Left cardiac atrium (tissue), 4 donors: ENCODE results near the gene EFCAB14. TPM values are rescaled to one million over a fixed set of nuclear protein-coding genes. Genes with fewer than 3 reads are reported as not detected.

Experiments
- ATAC-seq, 2 donors: fragments of 200-7000 bp; cut with Tn5 transposase; one replicate each; pipeline ENCODE4 v1.9.1; 2020; ENCODE audit warnings: mild to moderate bottlenecking in 2 of 2, moderate library complexity in 2 of 2
- DNase-seq: peaks from one replicate; pipeline ENCODE4 v3.0.0-alpha.2; 2020
- intact Hi-C, 2 donors: fragments of 100-400 bp; cut with DNase I; formaldehyde crosslinking; loops; one replicate each; pipeline versions ENCODE4 v1.14.1 to v1.15.1; 2022 to 2023
- total RNA-seq, 2 donors: library from RNA; stranded (reverse); fragmentation: NEBNext Ultra II Directional; extraction: Animal tissue kit (Norgen Biotek cat#: 25700); gene quantifications; one replicate each; pipeline ENCODE4 v1.2.1, GENCODE V29; 2021
- donor health status: DM: no; HTN: yes; CAD: no.
- donor health status: DM: no; HTN: yes; CAD: no; lungs with severe emphysema.
- donor health status: DM: yes; HTN: yes; CAD: no.
- donor health status: Dilated cardiomyopathy.

EFCAB14 gene
- total RNA-seq, 2 donors from 2014 or later: 66.1 to 72.4 TPM

DNA sequence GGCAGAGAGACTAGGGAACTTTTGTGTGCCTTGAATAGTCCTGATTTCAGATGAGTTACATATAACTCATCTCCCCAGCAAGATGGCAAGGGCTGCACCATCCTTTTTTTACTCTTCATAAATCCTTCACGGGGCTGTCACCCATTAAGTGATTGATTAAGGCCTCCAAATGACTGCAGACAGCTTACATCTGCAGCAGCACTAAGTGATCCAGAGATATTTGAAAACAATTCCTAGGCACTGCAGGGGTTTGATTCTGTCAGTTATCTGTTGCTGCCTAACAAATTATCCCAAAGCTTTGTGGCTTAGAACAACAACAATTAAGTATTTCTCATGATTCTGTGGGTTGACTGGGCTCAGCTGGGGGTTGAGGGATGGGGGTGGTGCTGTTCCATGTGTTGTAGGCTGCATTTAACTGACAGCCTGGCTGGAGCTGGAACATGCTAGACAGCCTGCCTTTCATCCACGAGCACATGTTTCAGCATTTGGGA, 27.9 kb downstream of the EFCAB14 start:
- intact Hi-C loops: no loop called here
- no peak for DNase-seq
- no peak for ATAC-seq

- intact Hi-C loops: no loop called here
- no peak for ATAC-seq
Observed at GRCh38 chr1:46689897-46690296, 29.0 kb downstream of the EFCAB14 start.

GRCh38 chr1:46689356-46689755, 29.6 kb downstream of the EFCAB14 start:
- no peak for ATAC-seq
- intact Hi-C loops: no loop called here
- no peak for DNase-seq

More at GRCh38 chr1:46689897-46690296, 29.0 kb downstream of the EFCAB14 start:
- no peak for DNase-seq

- peak in 1 of 2 donors; percentile 44 for ATAC-seq
- no peak for DNase-seq
- intact Hi-C loops: no loop called here
Observed at GRCh38 chr1:46687921-46688509, 30.9 kb downstream of the EFCAB14 start.

DNA sequence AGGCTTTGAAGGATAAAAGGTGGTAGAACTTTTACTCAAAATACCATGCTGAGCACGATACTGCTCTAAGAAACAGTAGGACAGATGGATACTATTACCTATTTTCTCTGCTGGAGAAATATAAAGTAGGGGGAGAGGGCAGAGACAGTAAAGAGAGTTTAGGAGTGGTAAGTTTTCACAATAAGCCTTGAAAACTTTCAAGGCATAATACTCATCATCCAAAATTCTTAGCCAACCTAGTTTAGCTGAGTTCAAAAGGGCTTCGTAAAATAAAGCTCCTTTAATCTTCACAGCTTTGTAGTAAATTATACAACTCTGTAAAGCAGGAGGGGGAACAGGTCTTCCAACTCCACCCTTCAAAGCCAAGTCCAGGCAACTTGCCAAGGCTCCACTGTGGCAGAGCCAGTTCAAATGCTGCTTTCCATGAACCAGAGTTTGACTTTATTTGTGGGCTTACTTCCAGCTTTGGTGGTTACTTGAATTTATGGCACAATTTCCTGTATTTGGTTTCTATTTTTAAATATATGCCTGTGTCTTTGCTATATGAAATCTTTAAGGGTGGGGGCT, 31.7 kb downstream of the EFCAB14 start:
- peak; percentile 56 to 67 for ATAC-seq
- peak; percentile 82 for DNase-seq
- intact Hi-C loops: no loop called here

- ATAC-seq: no peak
- intact Hi-C loops: no loop called here
Observed at GRCh38 chr1:46686255-46686654, 32.7 kb downstream of the EFCAB14 start.

DNA sequence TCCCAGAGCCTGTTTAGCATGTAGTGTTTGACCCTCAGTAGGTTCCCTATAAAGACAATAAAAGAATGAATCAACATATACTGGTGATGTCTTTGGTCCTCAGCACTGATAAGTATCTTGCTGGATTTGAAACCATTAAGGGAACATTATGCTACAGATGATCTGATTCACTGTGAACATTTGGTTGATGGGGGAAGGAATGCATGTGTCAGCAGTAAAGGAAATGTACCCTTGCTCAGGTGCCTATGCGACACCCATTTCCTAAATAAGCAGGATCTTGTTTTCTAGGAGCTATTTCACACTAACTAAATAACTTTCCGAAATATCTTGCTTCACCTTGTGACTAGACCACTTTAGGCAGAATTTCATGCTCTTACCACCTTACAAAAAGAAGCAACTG, 34.2 kb downstream of the EFCAB14 start:
- no peak for ATAC-seq
- DNase-seq: no peak
- intact Hi-C loops: no loop called here

More at GRCh38 chr1:46686255-46686654, 32.7 kb downstream of the EFCAB14 start:
- DNase-seq: no peak

GRCh38 chr1:46682064-46682463, 36.9 kb downstream of the EFCAB14 start:
- intact Hi-C loops: no loop called here
- DNase-seq (no peak), ATAC-seq (no peak)

- ATAC-seq (no peak), DNase-seq (no peak)
- intact Hi-C loops: no loop called here
Observed at GRCh38 chr1:46681333-46682034, 37.4 kb downstream of the EFCAB14 start.

DNA sequence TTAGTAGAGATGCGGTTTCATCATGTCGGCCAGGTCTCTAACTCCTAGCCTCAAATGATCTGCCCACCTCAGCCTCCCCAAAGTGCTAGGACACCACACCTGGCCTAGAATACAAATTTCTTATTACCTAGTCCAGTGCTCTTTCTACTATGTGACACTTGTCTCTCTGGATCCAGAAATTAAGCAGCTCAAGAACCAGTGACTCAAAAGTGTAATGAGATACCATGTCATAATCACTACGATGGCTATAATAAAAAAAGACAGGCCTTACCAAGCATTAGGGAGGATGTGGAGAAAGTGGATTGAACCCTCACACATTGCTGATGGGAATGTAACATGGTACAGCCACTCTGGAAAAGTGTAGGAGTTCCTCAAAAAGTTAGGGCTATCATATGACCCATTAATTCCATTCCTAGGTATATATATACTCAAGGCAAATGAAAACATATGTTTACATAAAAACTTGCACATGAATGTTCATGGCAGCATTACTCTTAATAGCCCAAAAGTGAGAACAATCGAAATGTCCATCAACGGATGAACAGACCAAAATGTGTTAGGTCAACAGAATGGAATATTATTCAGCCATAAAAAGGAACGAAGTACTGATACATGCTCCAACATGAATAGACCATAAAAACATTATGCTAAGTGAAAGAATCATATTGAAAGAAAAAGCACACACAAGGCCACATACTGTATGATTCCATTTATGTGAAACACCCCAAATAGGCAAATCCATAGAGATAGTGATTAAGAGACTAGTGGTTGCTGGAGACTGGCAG, 38.9 kb downstream of the EFCAB14 start:
- ATAC-seq (no peak), DNase-seq (no peak)
- intact Hi-C loops: no loop called here

DNA sequence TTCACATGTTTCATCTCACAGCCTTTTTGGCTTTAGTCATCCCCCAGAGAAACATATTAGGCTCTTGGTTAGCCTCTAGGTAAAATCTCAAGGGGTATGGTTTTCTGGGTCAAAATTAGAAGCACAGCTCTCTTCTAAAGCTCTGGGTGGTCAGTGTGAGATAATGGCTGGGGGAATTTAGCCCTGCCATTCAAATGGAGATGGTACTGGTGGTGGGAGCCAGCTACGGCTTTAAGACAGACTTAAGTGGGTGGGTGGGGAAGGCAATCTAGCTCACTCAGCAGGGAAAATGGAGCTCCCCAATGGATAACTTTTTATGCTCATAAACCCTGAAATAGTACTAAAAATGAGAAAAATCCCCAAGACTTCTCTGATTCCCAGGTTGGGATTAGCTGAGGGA, 41.6 kb downstream of the EFCAB14 start:
- ATAC-seq (no peak), DNase-seq (no peak)
- intact Hi-C loops: no loop called here

DNA sequence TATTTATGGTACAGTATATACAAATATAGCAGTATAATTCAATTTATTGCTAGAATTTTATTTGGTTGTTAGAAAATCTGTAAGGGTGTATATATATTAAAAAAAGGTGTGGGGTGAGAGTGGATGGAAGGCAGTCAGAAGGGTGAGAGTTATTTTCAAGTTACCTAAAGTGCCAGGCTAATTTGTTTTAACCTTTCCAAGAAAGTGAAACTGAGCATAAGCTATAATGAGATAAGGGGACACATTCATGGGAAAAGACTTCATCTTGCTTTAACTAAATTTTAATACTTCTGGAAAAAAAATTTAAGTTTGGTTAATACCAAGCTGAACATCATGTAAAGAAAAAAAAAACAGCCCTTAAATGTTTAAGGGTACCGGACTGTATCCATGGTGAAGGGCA, 42.4 kb downstream of the EFCAB14 start:
- intact Hi-C loops: no loop called here
- DNase-seq (no peak), ATAC-seq (no peak)

DNA sequence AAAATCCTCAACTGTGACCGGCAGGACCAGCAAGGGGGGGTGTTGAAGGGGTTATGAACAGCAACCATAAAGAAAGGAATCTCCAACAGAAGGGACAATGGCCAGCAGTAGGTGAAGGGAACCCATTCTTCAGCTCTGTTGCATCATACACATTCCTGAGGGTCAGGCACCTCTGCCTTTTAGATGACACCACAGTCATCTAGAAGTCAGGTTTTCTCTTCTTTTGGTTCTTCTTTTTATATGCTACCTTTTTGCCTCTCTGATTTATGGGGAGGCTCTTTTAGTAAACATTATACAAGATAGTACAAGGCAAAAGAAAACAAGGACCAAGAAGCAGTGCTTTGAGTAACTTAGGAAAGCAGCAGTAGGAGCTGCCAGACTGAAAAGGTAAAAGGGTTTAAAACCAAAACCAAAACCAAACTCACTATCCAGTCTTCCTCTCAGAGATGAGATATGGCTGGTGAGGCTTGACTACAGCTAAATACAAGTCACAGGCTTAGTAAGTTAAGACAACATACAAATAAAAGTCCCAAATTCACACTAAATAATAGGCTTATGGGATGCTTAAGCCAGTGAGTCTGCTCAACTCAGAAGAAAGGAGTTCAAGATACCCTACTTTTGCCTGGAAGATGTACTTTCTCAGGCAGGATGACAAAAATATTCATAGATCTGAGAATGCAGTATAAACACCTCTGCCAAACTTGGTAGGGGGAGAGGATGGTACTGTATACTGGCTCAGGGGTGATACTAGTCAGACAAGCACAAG, 43.2 kb downstream of the EFCAB14 start:
- no peak for DNase-seq
- ATAC-seq: no peak
- intact Hi-C loops: no loop called here

DNA sequence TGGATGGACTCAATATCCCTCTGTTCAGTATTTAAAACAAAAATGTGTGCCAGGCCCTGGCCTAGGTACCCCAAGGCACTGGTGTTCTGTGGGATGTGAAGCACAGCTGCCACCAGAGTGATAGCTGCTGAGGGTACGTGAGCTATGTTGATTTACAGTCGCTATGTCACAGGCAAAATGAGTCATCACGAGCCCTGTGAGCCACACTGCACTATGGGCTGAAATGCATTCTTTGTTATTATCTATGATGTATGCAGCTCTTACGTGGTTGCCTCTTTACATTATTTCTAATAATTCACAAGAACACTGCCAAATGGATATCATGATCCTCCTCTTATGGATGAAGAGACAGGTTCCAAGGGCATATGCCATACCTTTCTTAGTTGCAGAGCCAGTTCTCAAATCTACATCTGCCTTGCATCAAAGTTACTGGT, 45.1 kb downstream of the EFCAB14 start:
- DNase-seq: no peak
- intact Hi-C loops: no loop called here
- ATAC-seq: no peak

GRCh38 chr1:46672696-46673095, 46.2 kb downstream of the EFCAB14 start:
- ATAC-seq (no peak), DNase-seq (no peak)
- intact Hi-C loops: no loop called here

- ATAC-seq: no peak
- intact Hi-C loops: no loop called here
- DNase-seq: no peak
Observed at GRCh38 chr1:46671554-46671953, 47.4 kb downstream of the EFCAB14 start, which contains the start of gene TEX38. Gene TEX38 (plus strand): TSS chr1:46671854. CDS start chr1:46671935, 81 bp downstream.

GRCh38 chr1:46670134-46670533, 48.8 kb downstream of the EFCAB14 start:
- DNase-seq (no peak), ATAC-seq (no peak)
- intact Hi-C loops: no loop called here

DNA sequence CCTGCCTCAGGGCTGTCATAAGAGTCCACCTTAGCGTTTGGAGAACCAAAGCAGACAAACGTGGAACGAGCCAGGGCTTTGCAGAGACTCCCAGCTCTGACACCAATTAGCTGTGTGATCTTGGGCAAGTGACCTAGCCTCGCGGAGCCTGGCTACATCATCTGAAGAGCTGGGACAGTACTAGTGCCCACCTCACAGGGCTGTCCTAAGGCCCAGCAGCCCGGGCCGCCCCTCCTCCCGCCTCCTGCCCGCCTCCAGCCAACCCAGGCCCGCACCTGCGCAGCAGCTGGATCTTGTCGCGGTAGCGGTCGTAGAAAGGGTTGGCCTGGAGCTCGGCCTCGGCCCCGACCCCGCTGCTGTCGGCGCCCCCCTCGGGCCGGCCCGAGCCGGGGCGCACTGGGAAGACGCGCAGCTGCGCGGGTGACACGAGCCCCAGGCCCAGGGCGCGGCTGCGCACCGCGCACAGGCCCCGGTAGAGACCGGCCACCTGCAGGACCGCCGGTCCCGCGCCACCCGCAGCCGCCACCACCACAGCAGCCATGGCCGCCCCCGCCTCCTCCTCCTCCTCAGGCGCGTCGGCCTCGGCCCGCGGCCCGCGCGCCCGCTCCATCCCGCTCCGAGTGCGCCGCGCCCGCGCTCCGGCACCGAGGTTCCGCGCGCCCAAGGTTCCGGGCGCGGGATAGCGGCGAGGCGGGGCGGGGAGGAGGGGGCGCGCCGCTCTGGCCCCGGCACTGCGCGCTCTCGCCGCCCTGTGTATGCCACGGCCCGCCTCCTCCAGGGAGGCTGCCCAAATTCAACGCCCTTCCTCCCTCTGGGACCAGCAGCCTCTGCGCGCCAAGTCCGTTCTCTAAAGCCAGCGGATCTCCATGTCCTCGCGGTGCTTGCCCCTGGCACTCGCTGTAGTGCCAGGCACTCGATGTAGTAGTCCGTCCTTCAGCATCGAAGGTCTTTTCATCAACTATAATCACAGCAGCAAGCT, 50.8 kb downstream of the EFCAB14 start, which contains the start of gene ATPAF1:
ATPAF1 (minus strand) TSS at position 583 of the 979 bp plus-strand sequence; CDS start at position 541, 42 bp downstream.
- intact Hi-C loops: loop anchor here in 1 of 2 donors (5.0 kb wide), 2 partner anchors 49 to 61 kb away; partner anchors contain the start of gene EFCAB14
- ATAC-seq: peak; percentile 95
- DNase-seq: peak; percentile 86
